Jurkat, Clone E6-1 (cell line): ENCODE measurements around the gene MAN1B1.

Source experiments
- DNase-seq: peaks from one replicate; pipeline ENCODE4 v3.0.0-alpha.2; 2011; ENCODE audit warnings: low read depth, low spot score
- H3K4me3 ChIP-seq: 2 replicates; pipeline ENCODE4 v1.5.1; 2011; ENCODE audit warnings: mild to moderate bottlenecking, low read length, control low read depth, moderate library complexity

The MAN1B1 gene

GRCh38 chr9:137136881-137137607 is 50.3 kb downstream of the MAN1B1 start:
- no peak for DNase-seq
- no peak overlapping the region for H3K4me3 ChIP-seq

- peak; percentile 79 for DNase-seq
- H3K4me3 ChIP-seq = no peak overlapping the region
These were observed 51.4 kb downstream of the MAN1B1 start for GRCh38 chr9:137138058-137138721.

DNA sequence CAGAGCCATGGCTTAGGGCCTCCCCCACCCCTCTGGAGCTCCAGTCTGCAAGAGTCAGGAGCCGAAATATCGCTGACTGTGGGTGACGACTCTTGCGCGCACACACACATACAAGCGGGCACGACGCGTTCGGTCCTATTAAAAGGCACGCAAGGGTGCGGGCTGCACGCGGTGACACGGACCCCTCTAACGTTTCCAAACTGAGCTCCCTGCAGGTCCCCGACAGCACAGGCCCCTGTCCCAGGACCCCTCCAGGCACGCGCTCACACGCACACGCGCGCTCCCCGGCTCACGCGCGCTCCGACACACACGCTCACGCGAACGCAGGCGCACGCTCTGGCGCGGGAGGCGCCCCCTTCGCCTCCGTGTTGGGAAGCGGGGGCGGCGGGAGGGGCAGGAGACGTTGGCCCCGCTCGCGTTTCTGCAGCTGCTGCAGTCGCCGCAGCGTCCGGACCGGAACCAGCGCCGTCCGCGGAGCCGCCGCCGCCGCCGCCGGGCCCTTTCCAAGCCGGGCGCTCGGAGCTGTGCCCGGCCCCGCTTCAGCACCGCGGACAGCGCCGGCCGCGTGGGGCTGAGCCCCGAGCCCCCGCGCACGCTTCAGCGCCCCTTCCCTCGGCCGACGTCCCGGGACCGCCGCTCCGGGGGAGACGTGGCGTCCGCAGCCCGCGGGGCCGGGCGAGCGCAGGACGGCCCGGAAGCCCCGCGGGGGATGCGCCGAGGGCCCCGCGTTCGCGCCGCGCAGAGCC is 52.1 kb downstream of the MAN1B1 start, which contains the start of gene GRIN1:
GRIN1 (plus strand) TSS at position 433 of the 746 bp plus-strand sequence. CDS start 333 bp downstream, outside the sequence.
- DNase-seq = no peak
- H3K4me3 ChIP-seq = no peak within 1 kb of the TSS

GRCh38 chr9:137139468-137140150 is 52.8 kb downstream of the MAN1B1 start:
- no peak for DNase-seq
- H3K4me3 ChIP-seq = no peak overlapping the region

DNA sequence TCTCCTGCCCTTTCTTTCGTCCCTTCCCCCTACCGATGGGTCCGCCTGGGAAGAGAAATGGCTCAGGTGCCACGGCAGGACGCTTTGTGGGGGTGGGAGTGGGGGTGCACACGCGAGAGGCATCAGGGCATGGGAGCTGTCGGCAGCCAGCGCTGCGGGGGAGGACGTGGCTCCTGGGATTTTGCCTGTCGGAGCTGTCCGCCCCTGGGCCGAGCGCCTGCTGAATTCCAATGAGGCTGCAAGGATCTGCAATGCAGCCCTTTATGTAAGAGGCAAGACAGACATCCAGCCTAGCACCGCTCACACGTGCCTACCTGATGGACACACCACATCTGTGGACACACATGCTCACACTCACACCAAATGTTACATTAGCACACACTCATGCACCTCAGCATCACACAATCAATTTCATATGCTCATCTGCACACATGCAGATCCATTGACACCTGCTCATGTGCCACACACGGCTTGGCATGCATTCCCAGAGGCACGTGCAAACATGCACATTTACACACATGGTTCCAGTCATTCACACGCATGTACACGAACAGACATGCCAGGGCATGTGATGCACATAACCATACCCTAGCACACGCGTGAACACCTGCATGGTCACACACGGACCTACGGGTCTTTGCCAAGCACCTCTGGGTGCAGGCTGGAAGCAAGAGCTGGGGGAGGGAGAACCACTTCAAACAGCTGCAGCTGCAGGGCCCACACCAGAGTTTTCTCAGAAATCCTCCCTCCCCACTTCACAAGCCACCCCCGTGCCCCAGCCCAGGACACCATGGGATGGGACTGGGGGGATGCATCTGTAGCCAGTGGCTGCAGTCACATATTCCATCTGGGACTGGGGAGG is 53.6 kb downstream of the MAN1B1 start:
- no peak overlapping the region for H3K4me3 ChIP-seq
- no peak for DNase-seq

GRCh38 chr9:137141050-137141810 is 54.4 kb downstream of the MAN1B1 start:
- DNase-seq = no peak
- H3K4me3 ChIP-seq = no peak overlapping the region

DNA sequence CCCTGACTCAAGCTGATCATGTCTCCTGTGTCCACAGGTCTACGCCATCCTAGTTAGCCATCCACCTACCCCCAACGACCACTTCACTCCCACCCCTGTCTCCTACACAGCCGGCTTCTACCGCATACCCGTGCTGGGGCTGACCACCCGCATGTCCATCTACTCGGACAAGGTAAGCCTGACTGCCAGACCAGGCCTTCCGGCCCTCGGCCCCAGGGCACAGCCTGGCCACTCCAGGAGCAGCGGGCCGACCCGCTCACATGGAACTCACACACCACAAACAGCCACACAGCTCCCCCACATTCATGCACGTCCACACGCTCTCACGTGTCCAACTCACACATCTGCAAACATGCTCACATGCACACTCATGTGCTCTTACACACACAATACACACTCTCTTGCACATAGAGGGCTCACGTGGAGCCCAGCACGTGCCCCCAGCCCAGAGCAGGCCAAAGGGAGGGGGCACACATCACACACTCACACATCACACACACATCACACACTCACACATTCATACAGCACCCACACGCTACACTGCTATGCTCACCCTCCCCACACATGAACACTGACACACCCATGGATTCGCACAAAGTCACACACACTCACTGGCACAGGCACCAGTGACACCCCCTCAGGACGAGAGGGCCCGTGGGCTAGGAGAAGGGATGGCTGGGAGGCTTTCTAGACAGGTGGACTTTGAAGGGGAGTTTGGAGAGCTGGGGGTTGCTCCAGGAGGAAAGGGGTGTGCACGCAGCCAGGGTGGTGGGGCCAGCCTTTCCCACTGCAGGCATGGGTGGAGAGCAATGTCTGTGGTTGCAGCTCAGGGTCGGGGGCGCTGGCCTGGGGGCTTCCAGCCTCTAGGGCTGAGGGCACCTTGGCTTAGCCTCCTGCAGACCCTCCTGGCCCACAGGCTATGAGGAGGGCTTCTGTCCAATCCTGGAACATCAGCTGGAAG is 55.5 kb downstream of the MAN1B1 start:
- H3K4me3 ChIP-seq = no peak overlapping the region
- no peak for DNase-seq

DNA sequence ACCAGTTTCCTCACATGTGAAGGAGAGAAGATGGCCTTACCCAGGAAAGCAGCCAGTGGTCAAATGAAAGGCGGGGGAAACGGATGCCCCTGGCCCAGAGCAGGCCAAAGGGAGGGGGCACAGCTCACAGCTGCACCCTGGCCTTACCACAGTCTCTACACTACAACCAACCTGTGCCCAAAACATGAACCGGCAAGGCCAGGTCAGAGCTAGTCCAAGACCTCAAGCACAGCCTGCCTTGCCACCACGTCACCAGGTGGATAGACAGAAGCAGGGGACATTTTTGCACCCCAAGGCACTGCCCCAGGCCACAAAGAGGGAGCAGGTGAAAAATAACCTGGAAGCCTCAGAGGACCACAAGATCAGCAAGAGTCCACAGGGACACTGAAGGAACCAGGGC is 56.7 kb downstream of the MAN1B1 start:
- DNase-seq = no peak
- H3K4me3 ChIP-seq = no peak overlapping the region

DNA sequence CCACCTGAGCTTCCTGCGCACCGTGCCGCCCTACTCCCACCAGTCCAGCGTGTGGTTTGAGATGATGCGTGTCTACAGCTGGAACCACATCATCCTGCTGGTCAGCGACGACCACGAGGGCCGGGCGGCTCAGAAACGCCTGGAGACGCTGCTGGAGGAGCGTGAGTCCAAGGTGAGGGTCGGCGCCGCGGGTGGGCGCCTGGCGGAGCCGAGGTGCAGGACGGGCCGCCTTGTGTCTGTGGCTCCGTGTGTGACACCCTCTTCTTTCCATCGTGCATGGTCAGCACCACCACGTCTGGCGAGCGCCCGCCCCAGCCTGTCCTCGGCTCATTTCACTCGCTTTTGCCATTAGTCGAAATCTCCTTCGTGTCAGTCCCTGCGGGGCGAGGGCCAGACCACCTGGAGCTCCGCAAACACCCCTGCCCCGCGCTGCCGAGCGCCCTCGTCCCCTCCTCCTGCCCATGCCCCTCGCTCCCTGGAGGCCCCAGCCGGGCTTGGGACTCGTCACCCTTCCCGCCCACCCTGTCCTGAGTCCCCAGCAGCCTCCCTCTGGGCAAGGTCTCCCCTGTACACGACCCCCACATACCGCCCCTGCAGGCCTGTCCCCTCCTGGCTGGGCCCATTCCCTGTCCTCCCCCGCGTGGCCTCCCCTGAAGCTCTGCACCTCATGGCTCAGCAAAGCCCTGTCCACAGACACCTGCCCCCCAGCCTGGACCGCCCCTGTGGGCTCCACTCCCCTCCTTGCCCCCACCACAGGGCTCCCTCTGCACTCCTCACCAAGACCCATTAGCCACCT is 59.1 kb downstream of the MAN1B1 start:
- no peak overlapping the region for H3K4me3 ChIP-seq
- no peak for DNase-seq

GRCh38 chr9:137146527-137146918 is 59.7 kb downstream of the MAN1B1 start:
- DNase-seq = no peak
- H3K4me3 ChIP-seq = no peak overlapping the region

DNA sequence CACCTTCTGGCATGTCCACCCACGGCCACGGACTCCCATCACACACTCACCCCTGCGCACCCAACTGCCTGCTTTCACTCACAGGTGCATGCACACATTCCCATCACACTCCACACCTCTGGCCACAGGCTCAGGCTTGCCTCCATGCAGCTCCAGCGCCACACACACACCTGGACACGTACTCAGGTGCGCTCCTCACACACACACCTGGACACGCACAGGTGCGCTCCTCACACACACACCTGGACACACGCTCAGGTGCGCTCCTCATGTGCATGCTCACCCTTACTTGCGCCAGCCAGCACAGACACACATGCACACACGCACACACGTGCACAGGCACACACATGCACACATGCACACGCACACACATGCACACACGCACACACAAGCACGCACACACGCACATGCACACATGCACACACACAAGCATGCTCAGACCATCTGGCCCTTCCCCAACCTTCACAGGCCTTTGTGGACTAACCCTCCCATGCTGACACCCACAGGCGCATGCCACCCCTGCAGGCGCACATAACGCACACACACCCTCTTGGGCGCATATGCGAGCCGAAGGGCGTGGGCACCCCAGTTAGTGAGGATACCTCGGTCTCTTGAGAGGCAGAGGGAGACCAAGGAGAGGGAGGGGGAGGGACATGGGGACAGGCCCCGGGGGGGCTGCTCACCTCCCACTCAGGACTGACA is 60.5 kb downstream of the MAN1B1 start:
- DNase-seq = no peak
- no peak overlapping the region for H3K4me3 ChIP-seq

DNA sequence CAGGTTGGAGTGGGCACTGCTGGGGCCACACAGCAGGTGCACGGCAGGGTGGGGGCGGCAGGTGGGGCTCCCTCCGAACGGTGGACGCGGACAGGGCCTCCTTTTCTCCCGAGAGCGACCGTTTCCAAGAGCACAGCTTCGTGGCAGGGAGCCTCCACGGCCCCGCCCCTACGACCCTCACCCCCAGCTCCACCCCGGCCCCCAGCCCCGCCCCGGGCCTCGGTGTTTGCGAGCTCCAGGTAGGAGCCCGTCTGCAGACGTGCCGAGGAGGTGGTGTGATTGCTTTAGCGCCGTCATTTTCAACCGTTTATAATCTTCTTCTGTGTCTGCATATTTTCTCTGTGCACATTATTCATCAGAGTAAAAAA is 61.0 kb downstream of the MAN1B1 start:
- DNase-seq = no peak
- no peak overlapping the region for H3K4me3 ChIP-seq

DNA sequence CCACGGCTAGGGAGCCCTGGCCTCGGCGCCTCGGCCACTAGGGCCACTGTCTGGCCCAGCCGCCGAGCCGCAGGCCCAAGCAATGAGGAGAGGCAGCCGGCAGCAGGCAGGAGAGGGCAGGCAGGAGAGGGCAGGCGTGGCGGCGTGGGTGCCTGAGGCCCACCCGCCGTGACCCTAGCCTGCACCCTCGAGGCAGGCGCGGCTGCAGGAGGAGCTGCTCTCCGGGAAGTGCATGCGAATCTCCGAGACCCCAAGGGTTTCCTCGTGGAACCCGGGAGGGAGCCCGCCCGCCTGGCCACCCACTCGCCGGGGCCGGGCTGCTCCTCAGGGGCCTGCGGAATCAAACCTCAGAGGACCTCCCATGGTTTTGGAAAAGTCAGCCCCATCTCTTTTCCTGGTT is 61.5 kb downstream of the MAN1B1 start:
- H3K4me3 ChIP-seq = no peak overlapping the region
- DNase-seq = no peak

- no peak overlapping the region for H3K4me3 ChIP-seq
- no peak for DNase-seq
These were observed 61.9 kb downstream of the MAN1B1 start for GRCh38 chr9:137148661-137149060.

DNA sequence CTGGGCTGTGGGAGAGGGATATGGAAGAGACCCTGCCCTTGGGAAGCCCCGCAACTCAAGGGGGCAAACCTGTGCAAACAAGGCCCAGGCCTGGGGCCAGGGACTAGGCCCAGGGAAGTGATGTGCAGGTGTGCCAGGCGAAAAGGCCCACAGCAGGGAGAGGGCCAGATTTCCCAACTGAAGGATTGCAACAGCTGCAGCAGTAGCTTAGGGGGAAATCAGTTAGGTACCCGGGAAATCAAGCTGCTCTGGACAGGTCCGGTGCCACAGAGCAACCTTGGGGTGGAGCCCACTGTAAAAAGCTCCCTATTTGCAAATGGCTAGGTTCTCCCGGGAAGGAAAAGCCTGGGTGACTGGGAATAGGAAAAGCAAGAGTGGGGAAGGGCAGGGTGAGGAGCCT is 62.6 kb downstream of the MAN1B1 start:
- no peak for DNase-seq

More for the DNA sequence above, 62.6 kb downstream of the MAN1B1 start:
- H3K4me3 ChIP-seq = no peak overlapping the region
